ENCODE data around the gene LEP.

DNA sequence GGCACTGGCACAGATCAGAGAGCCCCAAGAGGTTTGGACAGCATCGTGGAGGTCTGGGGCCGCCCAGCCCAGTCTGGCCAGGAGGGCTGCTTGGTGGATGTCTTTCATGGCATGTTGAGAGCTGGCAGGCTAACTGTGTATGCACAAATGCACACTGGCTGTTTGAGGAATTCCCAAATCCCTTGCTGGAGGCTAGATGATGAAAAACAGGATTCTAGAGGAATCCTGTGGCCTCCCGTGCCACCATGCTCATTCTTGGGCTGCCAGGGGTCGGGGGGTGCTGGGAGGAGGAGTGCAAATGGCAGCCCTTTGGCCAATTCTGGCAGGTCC lies 26.5 kb downstream of the LEP start:
- TF ChIP-seq, protein P1, sequence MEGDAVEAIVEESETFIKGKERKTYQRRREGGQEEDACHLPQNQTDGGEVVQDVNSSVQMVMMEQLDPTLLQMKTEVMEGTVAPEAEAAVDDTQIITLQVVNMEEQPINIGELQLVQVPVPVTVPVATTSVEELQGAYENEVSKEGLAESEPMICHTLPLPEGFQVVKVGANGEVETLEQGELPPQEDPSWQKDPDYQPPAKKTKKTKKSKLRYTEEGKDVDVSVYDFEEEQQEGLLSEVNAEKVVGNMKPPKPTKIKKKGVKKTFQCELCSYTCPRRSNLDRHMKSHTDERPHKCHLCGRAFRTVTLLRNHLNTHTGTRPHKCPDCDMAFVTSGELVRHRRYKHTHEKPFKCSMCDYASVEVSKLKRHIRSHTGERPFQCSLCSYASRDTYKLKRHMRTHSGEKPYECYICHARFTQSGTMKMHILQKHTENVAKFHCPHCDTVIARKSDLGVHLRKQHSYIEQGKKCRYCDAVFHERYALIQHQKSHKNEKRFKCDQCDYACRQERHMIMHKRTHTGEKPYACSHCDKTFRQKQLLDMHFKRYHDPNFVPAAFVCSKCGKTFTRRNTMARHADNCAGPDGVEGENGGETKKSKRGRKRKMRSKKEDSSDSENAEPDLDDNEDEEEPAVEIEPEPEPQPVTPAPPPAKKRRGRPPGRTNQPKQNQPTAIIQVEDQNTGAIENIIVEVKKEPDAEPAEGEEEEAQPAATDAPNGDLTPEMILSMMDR (IDR thresholded peaks at IDR 0.05), result no peak
- TF ChIP-seq POLR2A (IDR thresholded peaks at IDR 0.05), result no peak

Data from esophagus squamous epithelium (tissue), 4 donors.